Hepatocyte (in vitro differentiated cells): ENCODE results near the gene KCNH6.

Experiments
- EZH2 ChIP-seq: fragments of 200-600 bp; sonication (generic); IDR thresholded peaks from 2 replicates; pipeline ENCODE4 v1.6.1; 2016; ENCODE audit warnings: antibody characterized with exemption, mild to moderate bottlenecking, borderline replicate concordance
- EZH2phosphoT487 ChIP-seq: fragments of 200-600 bp; sonication (generic); IDR thresholded peaks from one replicate; pipeline ENCODE4 v1.6.1; 2018; ENCODE audit warnings: antibody characterized with exemption, mild to moderate bottlenecking, low read depth, moderate library complexity; ENCODE audit not compliant: unreplicated experiment, severe bottlenecking
- TF ChIP-seq, protein P1 (sequence below): fragments of 200-600 bp; sonication (generic); IDR thresholded peaks from 2 replicates; pipeline ENCODE4 v1.5.1; 2016; ENCODE audit warnings: antibody characterized with exemption, mild to moderate bottlenecking; ENCODE audit not compliant: poor library complexity

DNA sequence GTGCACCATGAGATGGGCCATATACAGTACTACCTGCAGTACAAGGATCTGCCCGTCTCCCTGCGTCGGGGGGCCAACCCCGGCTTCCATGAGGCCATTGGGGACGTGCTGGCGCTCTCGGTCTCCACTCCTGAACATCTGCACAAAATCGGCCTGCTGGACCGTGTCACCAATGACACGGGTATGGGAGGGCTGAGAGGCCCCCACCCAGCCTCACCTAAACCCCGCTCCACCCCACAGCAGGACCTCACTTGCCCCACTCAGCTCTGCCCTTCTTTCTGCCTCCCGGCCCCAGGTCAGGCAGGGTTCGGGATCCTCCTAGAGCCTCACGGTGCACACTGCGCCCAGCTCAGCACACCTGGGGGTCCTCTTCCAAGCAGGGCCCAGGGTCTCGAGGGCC is 40.6 kb upstream of the KCNH6 start:
- TF ChIP-seq, protein P1, sequence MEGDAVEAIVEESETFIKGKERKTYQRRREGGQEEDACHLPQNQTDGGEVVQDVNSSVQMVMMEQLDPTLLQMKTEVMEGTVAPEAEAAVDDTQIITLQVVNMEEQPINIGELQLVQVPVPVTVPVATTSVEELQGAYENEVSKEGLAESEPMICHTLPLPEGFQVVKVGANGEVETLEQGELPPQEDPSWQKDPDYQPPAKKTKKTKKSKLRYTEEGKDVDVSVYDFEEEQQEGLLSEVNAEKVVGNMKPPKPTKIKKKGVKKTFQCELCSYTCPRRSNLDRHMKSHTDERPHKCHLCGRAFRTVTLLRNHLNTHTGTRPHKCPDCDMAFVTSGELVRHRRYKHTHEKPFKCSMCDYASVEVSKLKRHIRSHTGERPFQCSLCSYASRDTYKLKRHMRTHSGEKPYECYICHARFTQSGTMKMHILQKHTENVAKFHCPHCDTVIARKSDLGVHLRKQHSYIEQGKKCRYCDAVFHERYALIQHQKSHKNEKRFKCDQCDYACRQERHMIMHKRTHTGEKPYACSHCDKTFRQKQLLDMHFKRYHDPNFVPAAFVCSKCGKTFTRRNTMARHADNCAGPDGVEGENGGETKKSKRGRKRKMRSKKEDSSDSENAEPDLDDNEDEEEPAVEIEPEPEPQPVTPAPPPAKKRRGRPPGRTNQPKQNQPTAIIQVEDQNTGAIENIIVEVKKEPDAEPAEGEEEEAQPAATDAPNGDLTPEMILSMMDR, result no peak
- TF ChIP-seq EZH2 (no peak), EZH2phosphoT487 (no peak)
